PC-3 (cell line): ENCODE results near the gene CALCOCO2. TPM values are rescaled to one million over a fixed set of nuclear protein-coding genes. Genes with fewer than 3 reads are reported as not detected.
"Not testable (repeated sequence)": the region's sequence is repeated elsewhere in the genome, so short reads cannot be mapped to it uniquely, and the experiment has no call there.

Experiments used
- ATAC-seq: fragments of 200-7000 bp; cut with Tn5 transposase; 2 replicates; pipeline ENCODE4 v1.9.1; 2020; ENCODE audit warnings: mild to moderate bottlenecking, moderate library complexity
- BruUV-seq: library from RNA; stranded (reverse); fragments of 400-500 nt; replicated peaks from 2 replicates; lab custom pipeline; 2021; lab: Mats Ljungman, UMichigan
- CTCF ChIA-PET: fragments of 300-600 bp; sonication (Branson Sonifier 250); formaldehyde crosslinking; loops from one replicate; lab custom pipeline; 2022; ENCODE audit warnings: antibody characterized with exemption; lab: Charles Lee
- POLR2A ChIA-PET: fragments of 300-600 bp; sonication (Branson Sonifier 250); formaldehyde crosslinking; loops from one replicate; lab custom pipeline; 2022; ENCODE audit warnings: antibody characterized with exemption; ENCODE audit not compliant: unreplicated experiment; lab: Charles Lee
- DNase-seq: peaks from one replicate; pipeline ENCODE4 v3.0.0-alpha.2; 2015
- H2AFZ ChIP-seq: fragments of 300-600 bp; sonication (generic); 2 replicates; pipeline ENCODE4 v1.6.0; 2016; ENCODE audit warnings: antibody characterized with exemption, low read length
- H3F3A ChIP-seq: fragments of 300-600 bp; sonication (generic); one replicate; pipeline ENCODE4 v1.6.0; 2017; ENCODE audit warnings: antibody characterized with exemption, low read length, control low read depth, mild to moderate bottlenecking; ENCODE audit not compliant: unreplicated experiment
- H3K27ac ChIP-seq: fragments of 300-600 bp; sonication (generic); 2 replicates; pipeline ENCODE4 v1.5.1; 2016; ENCODE audit warnings: mild to moderate bottlenecking, low read length
- H3K27me3 ChIP-seq: fragments of 300-600 bp; sonication (generic); 2 replicates; pipeline ENCODE4 v1.6.1; 2016; ENCODE audit warnings: low read length, mixed read lengths
- H3K36me3 ChIP-seq: fragments of 300-600 bp; sonication (generic); 2 replicates; pipeline ENCODE4 v1.6.1; 2016; ENCODE audit warnings: low read depth, mixed run types, low read length, mixed read lengths
- H3K4me1 ChIP-seq: fragments of 300-600 bp; sonication (generic); 2 replicates; pipeline ENCODE4 v1.5.1; 2016; ENCODE audit warnings: low read length; ENCODE audit not compliant: insufficient read depth
- H3K4me2 ChIP-seq: fragments of 300-600 bp; sonication (generic); 2 replicates; pipeline ENCODE4 v1.6.0; 2016; ENCODE audit warnings: low read length
- H3K4me3 ChIP-seq: fragments of 300-600 bp; sonication (generic); 2 replicates; pipeline ENCODE4 v1.5.1; 2016; ENCODE audit warnings: mild to moderate bottlenecking, low read length, mixed read lengths
- H3K79me2 ChIP-seq: fragments of 300-600 bp; sonication (generic); 2 replicates; pipeline ENCODE4 v1.6.1; 2017; ENCODE audit warnings: low read length, mixed read lengths
- H3K9ac ChIP-seq: fragments of 300-600 bp; sonication (generic); 2 replicates; pipeline ENCODE4 v1.6.0; 2016; ENCODE audit warnings: mild to moderate bottlenecking, low read length
- H3K9me2 ChIP-seq: fragments of 300-600 bp; sonication (generic); replicated peaks from 2 replicates; pipeline ENCODE4 v1.6.1; 2016; ENCODE audit warnings: mixed run types, low read length, mixed read lengths
- H3K9me3 ChIP-seq: fragments of 300-600 bp; sonication (generic); 2 replicates; pipeline ENCODE4 v1.6.1; 2016; ENCODE audit warnings: low read length, mixed read lengths
- H4K20me1 ChIP-seq: fragments of 300-600 bp; sonication (generic); 2 replicates; pipeline ENCODE4 v1.6.1; 2016; ENCODE audit warnings: low read length, mixed read lengths
- EZH2 ChIP-seq: fragments of 300-600 bp; sonication (generic); IDR thresholded peaks from one replicate; pipeline ENCODE4 v1.6.1; 2017; ENCODE audit warnings: antibody characterized with exemption, mild to moderate bottlenecking, low read length; ENCODE audit not compliant: unreplicated experiment
- EZH2phosphoT487 ChIP-seq: fragments of 300-600 bp; sonication (generic); IDR thresholded peaks from 2 replicates; pipeline ENCODE4 v1.6.1; 2018; ENCODE audit warnings: mild to moderate bottlenecking, antibody characterized with exemption, low read length, borderline replicate concordance
- intact Hi-C: fragments of 100-400 bp; cut with micrococcal nuclease; formaldehyde crosslinking; loops from 2 replicates; pipeline ENCODE4 v1.9.0; 2023
- total RNA-seq: library from RNA; depleted of rRNA; stranded (reverse); fragments of >200 nt; gene quantifications from 2 replicates; pipeline ENCODE4 v1.2.3, GENCODE V29; 2014
- TF ChIP-seq, protein P1 (sequence below): fragments of 300-600 bp; sonication (generic); conservative IDR thresholded peaks from 2 replicates; pipeline ENCODE4 v1.5.1; 2017; ENCODE audit warnings: antibody characterized with exemption, low read depth, mild to moderate bottlenecking, low read length

The CALCOCO2 gene
- total RNA-seq, 1 experiment from 2014 or later: 47.2 TPM

- no peaks in the 10 kb centered on the region for H3K27me3 ChIP-seq
- no peaks in the 10 kb centered on the region for H3F3A ChIP-seq
- TF ChIP-seq EZH2phosphoT487: no peak
- TF ChIP-seq, protein P1, sequence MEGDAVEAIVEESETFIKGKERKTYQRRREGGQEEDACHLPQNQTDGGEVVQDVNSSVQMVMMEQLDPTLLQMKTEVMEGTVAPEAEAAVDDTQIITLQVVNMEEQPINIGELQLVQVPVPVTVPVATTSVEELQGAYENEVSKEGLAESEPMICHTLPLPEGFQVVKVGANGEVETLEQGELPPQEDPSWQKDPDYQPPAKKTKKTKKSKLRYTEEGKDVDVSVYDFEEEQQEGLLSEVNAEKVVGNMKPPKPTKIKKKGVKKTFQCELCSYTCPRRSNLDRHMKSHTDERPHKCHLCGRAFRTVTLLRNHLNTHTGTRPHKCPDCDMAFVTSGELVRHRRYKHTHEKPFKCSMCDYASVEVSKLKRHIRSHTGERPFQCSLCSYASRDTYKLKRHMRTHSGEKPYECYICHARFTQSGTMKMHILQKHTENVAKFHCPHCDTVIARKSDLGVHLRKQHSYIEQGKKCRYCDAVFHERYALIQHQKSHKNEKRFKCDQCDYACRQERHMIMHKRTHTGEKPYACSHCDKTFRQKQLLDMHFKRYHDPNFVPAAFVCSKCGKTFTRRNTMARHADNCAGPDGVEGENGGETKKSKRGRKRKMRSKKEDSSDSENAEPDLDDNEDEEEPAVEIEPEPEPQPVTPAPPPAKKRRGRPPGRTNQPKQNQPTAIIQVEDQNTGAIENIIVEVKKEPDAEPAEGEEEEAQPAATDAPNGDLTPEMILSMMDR: no peak
- TF ChIP-seq EZH2: no peak
- peak; percentile 23 for DNase-seq
- no peaks in the 10 kb centered on the region for H4K20me1 ChIP-seq
- H3K9me2 ChIP-seq: no peaks in the 10 kb centered on the region
- intact Hi-C loops: no loop called here
- H3K4me1 ChIP-seq: peaks cover 20% of the 10 kb centered on the region
- CTCF ChIA-PET: no interaction called here
- no peak overlapping the region for H3K4me2 ChIP-seq
- no peak overlapping the region for H3K27ac ChIP-seq
- peaks cover 78% of the 10 kb centered on the region for H3K79me2 ChIP-seq
- no peaks in the 10 kb centered on the region for H3K9me3 ChIP-seq
- no TSS peak for BruUV-seq
- H2AFZ ChIP-seq: no peak overlapping the region
- POLR2A ChIA-PET: no interaction called here
- ATAC-seq: no peak
- no peak overlapping the region for H3K9ac ChIP-seq
- no peaks in the 10 kb centered on the region; the same call in 1 of the 2 replicates for H3K36me3 ChIP-seq
- H3K4me3 ChIP-seq: no peak overlapping the region
Measured at GRCh38 chr17:48835971-48836370, 5.1 kb downstream of the CALCOCO2 start.

DNA sequence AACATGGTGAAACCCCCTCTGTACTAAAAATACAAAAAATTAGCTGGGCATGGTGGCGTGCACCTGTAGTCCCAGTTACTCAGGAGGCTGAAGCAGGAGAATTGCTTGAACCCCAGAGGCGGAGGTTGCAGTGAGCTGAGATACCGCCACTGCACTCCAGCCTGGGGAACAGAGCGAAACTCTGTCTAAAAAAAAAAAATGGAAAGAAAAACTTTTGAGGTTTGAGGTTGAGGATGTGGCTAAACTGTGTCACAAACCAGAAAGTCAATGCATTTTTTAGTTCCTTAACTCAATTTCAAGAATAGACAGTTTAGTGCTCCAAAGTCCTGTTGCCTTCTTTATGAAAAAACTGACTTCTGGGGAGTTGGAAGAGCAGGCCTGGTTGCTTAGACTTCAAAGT lies 6.6 kb downstream of the CALCOCO2 start:
- CTCF ChIA-PET, POLR2A ChIA-PET, H3K36me3 ChIP-seq, DNase-seq, H3K9me3 ChIP-seq, intact Hi-C loops, ATAC-seq, H3K9me2 ChIP-seq, H2AFZ ChIP-seq, H3K27me3 ChIP-seq, H3K4me3 ChIP-seq, H3F3A ChIP-seq, H3K4me1 ChIP-seq, H3K27ac ChIP-seq, BruUV-seq, H4K20me1 ChIP-seq, H3K9ac ChIP-seq, H3K4me2 ChIP-seq: not testable (repeated sequence)
- peaks cover 68% of the 10 kb centered on the region for H3K79me2 ChIP-seq

DNA sequence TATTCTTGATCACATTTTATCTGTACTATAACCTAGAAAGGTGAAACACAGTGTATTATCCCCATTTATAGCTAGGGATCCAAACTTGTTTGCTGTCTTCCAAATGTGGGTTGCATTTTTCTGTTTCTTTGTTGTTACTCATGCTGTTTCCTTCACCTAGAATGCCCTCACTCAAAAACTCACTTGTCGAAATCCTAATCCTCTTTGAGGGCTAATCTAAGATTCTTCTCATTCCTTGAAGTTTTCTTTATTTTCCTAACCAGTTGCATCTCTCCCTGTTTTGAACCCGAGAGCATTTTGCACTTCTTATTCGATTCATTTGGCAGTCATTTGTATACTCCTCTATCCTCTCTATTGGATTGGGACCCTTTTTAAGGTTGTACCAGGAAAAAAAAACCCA lies 9.6 kb downstream of the CALCOCO2 start:
- Histone ChIP-seq H3K27ac (no peak overlapping the region), H2AFZ (no peak overlapping the region), H3K79me2 (peaks cover 39% of the 10 kb centered on the region), H3K9ac (no peak overlapping the region), H4K20me1 (no peaks in the 10 kb centered on the region), H3K9me2 (no peaks in the 10 kb centered on the region), H3K9me3 (no peaks in the 10 kb centered on the region), H3F3A (no peaks in the 10 kb centered on the region), H3K4me3 (no peak overlapping the region), H3K4me2 (no peak overlapping the region), H3K36me3 (peaks cover 14% of the 10 kb centered on the region), H3K4me1 (no peaks in the 10 kb centered on the region), H3K27me3 (no peaks in the 10 kb centered on the region)
- TF ChIP-seq, protein P1: no peak
- TF ChIP-seq EZH2phosphoT487 (no peak), EZH2 (no peak)
- no peak for ATAC-seq
- intact Hi-C loops: no loop called here
- DNase-seq: no peak
- ChIA-PET POLR2A (no interaction called here), CTCF (no interaction called here)
- BruUV-seq: no TSS peak
